NCI-H524 treated with DMSO at 0.1 percent for 48 hours (cell line): ENCODE measurements around the gene TMOD1.
"Not testable (repeated sequence)": the region's sequence is repeated elsewhere in the genome, so short reads cannot be mapped to it uniquely, and the experiment has no call there.

Experiments used
- DNase-seq: peaks from one replicate; lab custom pipeline; 2025; lab: John Stamatoyannopoulos, UW

TMOD1 gene

GRCh38 chr9:97567894-97568202 is 66.4 kb downstream of the TMOD1 start:
- DNase-seq, result no peak

GRCh38 chr9:97568461-97569275 is 67.2 kb downstream of the TMOD1 start:
- DNase-seq, result no peak

DNA sequence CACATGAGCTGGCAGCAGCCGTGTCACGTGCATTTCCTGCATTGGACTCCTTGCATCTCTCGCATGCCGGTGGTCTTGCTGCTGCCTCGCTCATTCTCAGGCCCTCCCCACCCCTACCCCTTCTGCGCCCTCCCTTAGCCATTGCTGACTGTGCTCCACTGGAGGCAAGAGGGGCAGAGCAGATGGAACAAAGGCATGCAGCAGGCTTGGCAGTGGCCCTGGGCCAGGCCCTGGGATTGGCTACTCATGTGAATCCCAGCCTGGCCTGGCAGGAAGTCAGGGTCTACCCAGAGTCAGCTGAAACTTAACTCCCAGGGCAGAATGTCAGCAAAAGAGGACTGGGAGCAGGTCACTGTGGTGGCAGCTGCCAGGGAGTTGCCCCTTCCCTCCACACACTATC is 69.4 kb downstream of the TMOD1 start:
- no peak for DNase-seq

DNA sequence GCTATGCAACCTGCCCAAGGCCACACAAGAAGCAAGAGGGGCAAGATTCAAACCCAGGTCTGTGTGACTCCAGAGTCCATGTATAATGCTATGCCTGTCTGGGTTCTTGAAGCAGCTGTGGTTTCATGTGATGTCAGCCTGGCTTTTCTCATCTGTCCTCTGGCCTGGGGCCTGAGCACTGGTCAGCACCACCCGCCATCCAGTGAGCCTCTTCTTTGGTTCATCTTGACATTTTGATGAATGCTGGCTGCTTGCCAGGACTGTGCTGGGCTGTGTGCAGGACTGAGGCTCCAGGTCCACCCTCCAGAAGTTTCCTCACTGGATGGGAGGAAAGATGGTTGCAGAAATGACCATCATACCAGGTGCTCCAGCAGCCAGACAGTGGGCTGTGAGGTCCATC is 70.2 kb downstream of the TMOD1 start:
- no peak for DNase-seq

- DNase-seq, result no peak
Observed at GRCh38 chr9:97572196-97572891, 70.9 kb downstream of the TMOD1 start.

DNA sequence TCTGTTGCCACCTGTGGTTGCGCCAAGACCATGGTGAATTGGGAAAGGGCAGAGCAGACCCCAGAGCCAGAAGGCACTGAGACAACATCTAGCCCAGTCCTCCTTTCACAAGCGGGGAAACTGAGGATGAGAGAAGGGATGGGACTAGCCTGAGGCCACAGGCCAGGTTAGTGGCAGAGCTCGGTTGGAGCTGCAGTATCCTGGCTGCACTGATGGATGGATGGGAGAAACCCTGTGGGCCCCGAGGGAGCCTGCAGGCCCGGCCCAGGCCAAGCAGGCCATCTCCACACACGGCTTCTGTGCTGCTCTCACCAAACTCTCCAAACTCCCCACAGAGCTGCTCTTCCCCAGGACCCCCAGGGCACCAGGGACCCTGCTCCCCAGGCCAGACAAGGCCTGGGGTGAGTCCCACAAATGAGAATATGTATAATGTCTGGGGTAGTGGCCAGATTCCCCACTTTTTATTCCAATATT is 71.5 kb downstream of the TMOD1 start:
- DNase-seq, result no peak

GRCh38 chr9:97573482-97574073 is 72.1 kb downstream of the TMOD1 start:
- DNase-seq, result no peak

GRCh38 chr9:97574101-97574571 is 72.7 kb downstream of the TMOD1 start:
- DNase-seq, result not testable (repeated sequence)

DNA sequence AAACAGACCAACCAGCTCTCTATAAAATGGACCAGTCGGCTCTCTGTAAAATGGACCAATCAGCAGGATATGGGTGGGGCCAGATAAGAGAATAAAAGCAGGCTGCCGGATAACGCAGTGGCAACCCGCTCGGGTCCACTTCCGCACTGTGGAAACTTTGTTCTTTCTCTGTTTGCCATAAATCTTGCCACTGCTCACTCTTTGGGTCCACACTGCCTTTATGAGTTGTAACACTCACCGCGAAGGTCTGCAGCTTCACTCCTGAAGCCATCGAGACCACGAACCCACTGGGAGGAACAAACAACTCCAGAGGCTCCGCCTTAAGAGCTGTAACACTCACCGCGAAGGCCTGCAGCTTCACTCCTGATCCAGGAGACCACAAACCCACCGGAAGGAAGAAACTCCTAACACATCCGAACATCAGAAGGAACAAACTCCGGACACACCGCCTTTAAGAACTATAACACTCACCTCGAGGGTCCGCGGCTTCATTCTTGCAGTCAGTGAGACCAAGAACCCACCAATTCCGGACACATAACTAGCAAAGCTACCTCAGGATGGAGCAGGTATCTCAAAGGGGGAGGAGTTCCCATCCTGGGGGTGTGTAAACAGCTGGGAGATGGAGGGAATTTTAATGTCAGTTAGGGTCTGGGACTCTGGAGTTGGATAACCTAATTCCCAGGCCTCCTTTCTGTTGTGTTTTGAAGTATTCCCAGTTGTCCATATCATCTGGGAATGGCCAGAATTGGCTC is 73.6 kb downstream of the TMOD1 start:
- not testable (repeated sequence) for DNase-seq

DNA sequence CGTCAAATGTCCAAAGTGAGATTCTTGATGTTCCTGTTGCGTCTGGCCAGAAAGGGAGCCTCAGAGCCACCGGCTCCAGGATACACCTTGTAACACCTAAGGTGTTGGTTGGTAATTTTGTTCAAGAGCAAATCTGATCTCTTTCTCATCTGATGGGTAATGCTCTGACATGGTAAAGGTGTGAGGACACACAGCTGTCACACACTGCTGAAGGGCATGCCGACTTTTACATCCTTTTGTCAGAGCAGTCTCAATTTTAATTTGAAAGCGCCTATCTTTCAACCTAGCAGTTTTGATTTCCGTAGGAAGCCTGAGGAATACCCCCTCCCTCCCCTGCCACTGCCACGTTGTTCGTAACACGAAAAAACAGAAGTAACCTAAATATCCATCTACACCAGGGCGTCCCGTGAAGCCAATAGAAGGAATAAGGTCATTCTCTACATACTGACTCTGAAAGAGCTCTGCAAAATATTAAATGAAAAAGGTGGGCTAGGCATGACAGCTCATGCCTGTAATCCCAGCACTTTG is 74.3 kb downstream of the TMOD1 start:
- no peak for DNase-seq

GRCh38 chr9:97577051-97577450 is 75.6 kb downstream of the TMOD1 start:
- no peak for DNase-seq

GRCh38 chr9:97578846-97579245 is 77.4 kb downstream of the TMOD1 start:
- DNase-seq, result no peak

DNA sequence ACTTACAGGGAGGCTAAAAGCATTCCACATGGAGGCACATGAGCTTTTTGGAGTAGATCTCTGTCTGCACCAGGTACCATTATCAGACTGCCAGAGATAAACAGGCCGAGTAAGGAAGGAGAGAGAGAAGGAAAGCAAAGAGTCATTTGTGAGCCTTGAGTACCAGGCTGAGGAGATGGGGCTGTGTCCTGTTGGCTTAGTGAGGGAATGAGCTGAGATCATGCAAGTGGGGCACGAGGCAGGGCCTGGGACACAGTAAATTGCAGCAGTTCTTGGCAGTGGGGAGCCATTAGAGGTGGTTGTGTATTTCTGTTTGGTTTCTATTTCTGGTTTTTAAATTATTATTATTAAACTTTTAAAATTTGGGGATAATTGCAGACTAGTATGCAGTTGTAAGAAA is 78.4 kb downstream of the TMOD1 start:
- no peak for DNase-seq

- DNase-seq, result not testable (repeated sequence)
Observed at GRCh38 chr9:97581590-97581989, 80.1 kb downstream of the TMOD1 start.

GRCh38 chr9:97584778-97585177 is 83.3 kb downstream of the TMOD1 start:
- not testable (repeated sequence) for DNase-seq

- not testable (repeated sequence) for DNase-seq
Observed at GRCh38 chr9:97586909-97587308, 85.4 kb downstream of the TMOD1 start.

GRCh38 chr9:97591535-97591934 is 90.1 kb downstream of the TMOD1 start:
- no peak for DNase-seq

GRCh38 chr9:97592126-97592525 is 90.7 kb downstream of the TMOD1 start:
- DNase-seq, result no peak

DNA sequence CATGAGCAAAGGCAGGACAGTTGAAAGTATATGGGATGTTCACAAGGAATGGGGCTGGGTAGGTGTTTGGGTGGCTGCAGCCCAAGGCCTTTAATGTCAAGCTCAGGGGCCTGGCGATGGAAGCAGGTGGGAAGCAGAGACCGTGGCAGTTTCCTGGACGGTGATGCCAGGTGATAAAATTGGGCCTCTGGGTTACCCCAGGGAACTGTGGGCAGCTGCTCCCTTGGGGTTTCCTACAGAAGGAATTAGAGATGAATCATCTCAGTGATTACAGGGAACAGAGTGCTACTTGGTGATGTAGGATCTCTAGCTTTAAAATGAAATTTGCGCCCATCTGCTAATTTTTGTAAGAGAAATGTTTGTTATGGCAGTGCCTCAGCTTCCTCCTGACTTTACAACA is 92.5 kb downstream of the TMOD1 start:
- no peak for DNase-seq

DNA sequence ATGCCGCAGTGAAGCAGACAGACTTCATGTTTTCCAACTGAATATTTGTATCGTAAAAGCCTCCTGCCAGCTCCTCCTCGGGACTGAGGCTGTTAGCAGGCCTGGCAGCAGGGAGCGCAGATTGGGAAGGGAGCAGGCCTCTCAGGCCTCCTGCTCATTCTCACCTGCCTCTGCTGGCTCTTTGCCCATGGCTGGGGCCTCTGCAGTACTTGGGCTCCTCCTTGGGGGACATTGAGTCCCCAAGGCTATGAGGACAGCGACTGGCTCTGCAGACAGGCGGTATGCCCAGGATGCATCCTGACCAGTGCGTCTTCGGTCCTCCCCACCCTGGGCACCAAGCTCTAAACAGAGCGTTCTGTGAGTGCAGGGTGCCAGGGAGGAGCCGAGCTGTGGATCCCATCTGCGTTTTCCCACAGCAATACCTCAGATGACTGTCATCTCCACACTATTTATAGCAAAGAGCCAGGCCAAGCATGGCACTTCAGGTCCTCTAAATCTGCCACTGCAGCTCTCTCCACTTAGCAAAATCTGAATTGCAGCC is 93.0 kb downstream of the TMOD1 start:
- DNase-seq, result no peak

- no peak for DNase-seq
Observed at GRCh38 chr9:97596906-97597305, 95.4 kb downstream of the TMOD1 start.
